Lower leg skin (tissue), 4 donors: ENCODE results near the gene SNRK. TPM values are rescaled to one million over a fixed set of nuclear protein-coding genes. Genes with fewer than 3 reads are reported as not detected.

Experiments
- DNase-seq, 2 donors: peaks; one replicate each; pipeline ENCODE4 v3.0.0-alpha.2; 2019; ENCODE audit warnings: low spot score in 2 of 2
- H3K4me3 ChIP-seq: fragments of 200-600 bp; sonication (generic); 2 replicates; pipeline ENCODE4 v1.5.1; 2017; ENCODE audit warnings: mild to moderate bottlenecking, low read depth; ENCODE audit not compliant: poor library complexity, severe bottlenecking
- POLR2A ChIP-seq, 2 donors: fragments of 450-650 bp; IDR thresholded peaks; one replicate each; pipeline ENCODE4 v1.6.1; 2016 to 2017; ENCODE audit warnings: antibody characterized with exemption in 2 of 2, mild to moderate bottlenecking in 1 of 2, moderate library complexity in 1 of 2
- WGBS, 2 donors: methylation state at CpG; one replicate each; pipeline ENCODE4 v1.1.5; 2018; 5-methylcytosine and 5-hydroxymethylcytosine counted together
- intact Hi-C: fragments of 100-400 bp; cut with DNase I; formaldehyde crosslinking; loops from one replicate; pipeline ENCODE4 v1.15.0; 2023; ENCODE audit warnings: low total_unique reads
- total RNA-seq, 4 donors: library from RNA; depleted of rRNA; stranded (reverse); fragments of >200 nt; gene quantifications; one replicate each; pipeline ENCODE4 v1.1.0, GENCODE V29; 2016
- TF ChIP-seq, protein P1 (sequence below), 3 donors: fragments of 450-650 bp; IDR thresholded peaks; one replicate each; pipeline ENCODE4 v1.5.1; 2016; ENCODE audit warnings: antibody characterized with exemption in 3 of 3, mild to moderate bottlenecking in 3 of 3, moderate library complexity in 2 of 3

The SNRK gene
- total RNA-seq, 4 donors from 2014 or later = 59.8 to 180 (median 79.9) TPM

DNA sequence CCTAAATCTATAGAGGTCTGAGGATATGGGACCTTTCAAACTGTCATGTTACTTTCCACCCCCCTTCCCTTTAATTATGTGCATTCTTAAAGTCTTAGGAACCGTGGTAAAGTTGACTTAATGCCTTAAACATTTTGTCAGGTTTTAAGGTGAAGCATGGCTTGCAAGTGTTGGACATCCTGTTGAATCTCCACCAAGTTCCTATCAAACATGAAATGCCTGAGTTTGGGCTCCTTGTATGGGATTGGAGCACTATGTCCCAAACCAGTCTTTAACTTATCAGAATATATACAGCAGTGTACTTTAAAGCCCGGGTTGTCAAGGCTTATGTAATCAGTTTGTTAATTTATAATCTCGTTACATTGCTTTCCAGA lies 1.1 kb downstream of the SNRK start:
- intact Hi-C loops = no loop called here
- H3K4me3 ChIP-seq = peak overlapping the region; percentile 68
- no peak for DNase-seq
- WGBS, 2 donors = 10 to 11% methylated on average over 3 of the region's 3 CpGs
- no peak for TF ChIP-seq POLR2A (IDR thresholded peaks at IDR 0.05)
- TF ChIP-seq, protein P1, sequence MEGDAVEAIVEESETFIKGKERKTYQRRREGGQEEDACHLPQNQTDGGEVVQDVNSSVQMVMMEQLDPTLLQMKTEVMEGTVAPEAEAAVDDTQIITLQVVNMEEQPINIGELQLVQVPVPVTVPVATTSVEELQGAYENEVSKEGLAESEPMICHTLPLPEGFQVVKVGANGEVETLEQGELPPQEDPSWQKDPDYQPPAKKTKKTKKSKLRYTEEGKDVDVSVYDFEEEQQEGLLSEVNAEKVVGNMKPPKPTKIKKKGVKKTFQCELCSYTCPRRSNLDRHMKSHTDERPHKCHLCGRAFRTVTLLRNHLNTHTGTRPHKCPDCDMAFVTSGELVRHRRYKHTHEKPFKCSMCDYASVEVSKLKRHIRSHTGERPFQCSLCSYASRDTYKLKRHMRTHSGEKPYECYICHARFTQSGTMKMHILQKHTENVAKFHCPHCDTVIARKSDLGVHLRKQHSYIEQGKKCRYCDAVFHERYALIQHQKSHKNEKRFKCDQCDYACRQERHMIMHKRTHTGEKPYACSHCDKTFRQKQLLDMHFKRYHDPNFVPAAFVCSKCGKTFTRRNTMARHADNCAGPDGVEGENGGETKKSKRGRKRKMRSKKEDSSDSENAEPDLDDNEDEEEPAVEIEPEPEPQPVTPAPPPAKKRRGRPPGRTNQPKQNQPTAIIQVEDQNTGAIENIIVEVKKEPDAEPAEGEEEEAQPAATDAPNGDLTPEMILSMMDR (IDR thresholded peaks at IDR 0.05) = no peak

DNA sequence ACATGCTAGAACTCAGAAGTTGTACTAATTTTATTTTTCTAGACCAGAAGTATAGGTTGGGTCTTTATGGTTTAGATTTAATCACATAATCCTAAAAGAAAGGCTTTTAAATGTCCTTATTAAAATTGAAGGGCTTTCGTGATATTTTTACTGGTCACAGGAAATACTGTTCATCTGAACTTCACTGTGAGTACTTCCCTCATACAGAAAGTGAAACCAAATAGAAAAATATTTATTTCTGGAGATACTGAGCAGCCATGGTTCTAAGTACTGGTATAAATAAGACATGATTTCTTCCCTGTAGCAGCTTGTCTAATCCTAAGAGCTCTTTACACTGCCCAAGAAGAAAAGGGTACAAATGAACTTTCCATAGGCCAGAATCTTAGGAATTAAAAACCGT lies 2.0 kb downstream of the SNRK start:
- intact Hi-C loops = no loop called here
- no peak overlapping the region for H3K4me3 ChIP-seq
- no peak for DNase-seq
- WGBS, 2 donors = 4 to 8% methylated on average over 2 of the region's 2 CpGs
- TF ChIP-seq, protein P1 (IDR thresholded peaks at IDR 0.05) = no peak
- TF ChIP-seq POLR2A (IDR thresholded peaks at IDR 0.05) = no peak

DNA sequence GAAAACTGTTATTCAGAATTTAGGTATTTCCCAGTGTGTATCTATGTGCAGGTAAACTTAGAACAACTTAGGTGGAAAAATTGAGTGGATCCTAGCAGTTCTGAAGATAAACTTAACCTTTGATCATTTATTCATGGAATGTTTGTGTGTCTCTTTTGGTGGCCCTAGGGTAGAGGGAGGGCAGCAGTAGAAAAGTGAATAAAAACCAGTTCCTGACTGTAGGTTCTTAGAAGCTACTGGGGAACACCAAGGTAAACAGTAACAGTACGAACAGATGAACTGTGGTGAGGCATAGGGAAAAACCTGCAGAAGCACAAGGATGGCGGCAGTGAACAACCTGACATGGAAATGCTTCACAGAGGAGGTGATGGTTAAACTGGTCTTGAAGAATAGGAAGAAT lies 2.5 kb downstream of the SNRK start:
- WGBS, 2 donors = 51 to 53% methylated on average over 2 of the region's 2 CpGs

DNA sequence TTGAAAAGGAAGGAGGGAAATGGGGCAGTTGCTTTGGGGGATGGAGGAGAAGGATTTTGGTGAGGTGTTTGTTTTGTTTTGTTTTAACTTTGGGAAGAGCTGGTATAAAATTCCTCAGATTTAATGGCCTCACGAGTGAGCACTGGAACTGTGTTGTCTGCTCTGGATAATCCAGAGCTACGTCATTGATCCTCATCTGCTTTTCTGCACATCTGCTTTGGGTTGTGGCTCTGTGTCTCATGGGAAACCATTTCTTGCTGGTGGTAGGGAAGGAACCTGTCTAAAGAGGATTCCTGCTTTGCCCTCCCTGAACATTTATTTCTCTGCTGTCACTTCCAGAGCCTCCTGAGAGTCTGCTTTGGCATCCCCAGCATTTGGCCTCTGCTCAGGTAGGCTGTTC lies 3.1 kb downstream of the SNRK start:
- 14 to 26% methylated on average over 2 of the region's 2 CpGs for WGBS, 2 donors
- H3K4me3 ChIP-seq = no peak overlapping the region
- DNase-seq = no peak
- TF ChIP-seq, protein P1 (IDR thresholded peaks at IDR 0.05) = no peak
- no peak for TF ChIP-seq POLR2A (IDR thresholded peaks at IDR 0.05)
- intact Hi-C loops = no loop called here

More for the DNA sequence above, 2.5 kb downstream of the SNRK start:
- no peak overlapping the region for H3K4me3 ChIP-seq
- TF ChIP-seq, protein P1 (IDR thresholded peaks at IDR 0.05) = no peak
- TF ChIP-seq POLR2A (IDR thresholded peaks at IDR 0.05) = no peak
- no peak for DNase-seq
- intact Hi-C loops = no loop called here

DNA sequence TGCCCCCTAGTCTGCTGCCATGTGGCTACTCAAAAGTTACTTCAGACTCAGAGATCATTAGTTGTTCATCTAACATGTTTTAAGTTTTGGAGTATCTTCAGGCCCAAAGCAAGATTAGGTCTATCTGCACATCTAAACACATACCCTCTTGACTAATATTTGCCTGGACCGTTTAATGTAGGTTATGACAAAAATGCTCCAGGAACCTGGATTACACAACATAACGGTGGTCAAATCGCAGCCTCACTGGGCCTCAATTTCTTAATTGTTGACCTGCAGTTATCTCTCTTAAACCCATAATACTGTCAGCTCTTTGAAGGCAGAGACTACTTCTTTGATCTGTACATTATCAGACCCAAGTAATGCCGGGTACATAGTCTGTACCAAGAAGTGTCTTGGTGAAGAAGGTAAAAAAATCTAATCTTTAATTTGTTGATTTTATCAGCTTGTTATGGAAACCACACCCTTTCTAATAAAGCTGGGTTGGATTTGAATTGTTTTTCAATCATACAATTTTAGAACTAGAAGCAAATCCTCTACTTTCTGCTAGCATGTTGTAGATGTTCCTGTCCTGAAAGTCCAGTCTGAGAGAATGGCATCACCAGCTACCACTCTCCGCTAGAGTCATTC lies 3.6 kb downstream of the SNRK start:
- intact Hi-C loops = no loop called here
- H3K4me3 ChIP-seq = no peak overlapping the region
- DNase-seq = no peak
- TF ChIP-seq, protein P1 (IDR thresholded peaks at IDR 0.05) = no peak
- no peak for TF ChIP-seq POLR2A (IDR thresholded peaks at IDR 0.05)
- WGBS, 2 donors = 53 to 67% methylated on average over 5 of the region's 5 CpGs

DNA sequence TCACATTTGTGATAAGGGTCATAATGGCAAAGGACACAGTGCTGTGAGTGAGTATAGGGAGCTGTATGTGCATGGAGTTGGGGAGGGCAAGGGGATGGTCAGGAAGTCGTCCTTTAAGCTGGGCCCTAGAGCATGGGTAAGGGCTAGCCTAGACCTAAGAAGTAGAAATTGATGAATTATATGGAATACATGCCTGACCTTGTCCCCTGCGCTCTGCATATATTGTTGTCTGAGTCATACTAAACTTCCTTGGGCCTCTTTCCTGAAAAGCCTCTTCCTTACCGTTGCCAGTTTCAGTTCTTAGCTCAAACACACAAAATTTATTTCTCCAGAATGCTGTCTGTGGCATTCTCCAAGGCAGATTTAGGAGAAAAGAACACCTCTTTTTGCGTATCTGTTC lies 4.6 kb downstream of the SNRK start:
- no peak overlapping the region for H3K4me3 ChIP-seq
- DNase-seq = no peak
- 37 to 38% methylated on average over 4 of the region's 4 CpGs for WGBS, 2 donors
- intact Hi-C loops = no loop called here
- TF ChIP-seq, protein P1 (IDR thresholded peaks at IDR 0.05) = no peak
- TF ChIP-seq POLR2A (IDR thresholded peaks at IDR 0.05) = no peak
